Measurements from ENCODE around the gene COL10A1. TPM values are rescaled to one million over a fixed set of nuclear protein-coding genes. Genes with fewer than 3 reads are reported as not detected.

The COL10A1 gene
- total RNA-seq, 1 experiment from 2014 or later: not detected

- Histone ChIP-seq H2BK15ac (ENCODE audit: low read depth, low read length) (no peak overlapping the region), H2BK120ac (ENCODE audit: low read depth, low read length, poor library complexity, severe bottlenecking) (no peak overlapping the region), H3T11ph (ENCODE audit: low read length) (no peak overlapping the region), H4K91ac (ENCODE audit: insufficient read length, low read depth, low read length) (no peak overlapping the region), H2BK12ac (ENCODE audit: insufficient read length, low read depth, low read length) (no peak overlapping the region), H4K20me1 (ENCODE audit: control insufficient read depth, insufficient read depth, insufficient read length) (no peaks in the 10 kb centered on the region), H3K23me2 (ENCODE audit: insufficient read length, low read depth, low read length, poor library complexity, severe bottlenecking) (no peaks in the 10 kb centered on the region), H3K27ac (ENCODE audit: insufficient read length, low read depth, low read length) (no peak overlapping the region), H4K5ac (ENCODE audit: insufficient read length, low read depth, low read length) (no peak overlapping the region), H3K4me1 (ENCODE audit: insufficient read depth, low read length) (peaks cover 2% of the 10 kb centered on the region; the same call in 1 of the 2 replicates), H3K4ac (ENCODE audit: low read depth, low read length) (no peak overlapping the region), H3K56ac (ENCODE audit: insufficient read length, low read depth, low read length) (no peak overlapping the region), H2BK5ac (ENCODE audit: insufficient read length, low read length) (no peak overlapping the region), H3K27me3 (ENCODE audit: insufficient read depth, low read length) (no peaks in the 10 kb centered on the region), H4K8ac (replicated peaks; ENCODE audit: insufficient read length, low read depth, low read length) (no peak overlapping the region), H2AFZ (ENCODE audit: low read length) (no peak overlapping the region), H2BK20ac (ENCODE audit: low read depth, low read length, poor library complexity, severe bottlenecking) (no peak overlapping the region), H3K79me1 (ENCODE audit: insufficient read depth, low read depth, low read length, poor library complexity, severe bottlenecking) (no peaks in the 10 kb centered on the region), H3K9me3 (ENCODE audit: control insufficient read depth, low read depth, low read length) (no peaks in the 10 kb centered on the region), H2AK5ac (ENCODE audit: insufficient read length, low read length) (no peak overlapping the region), H3K23ac (ENCODE audit: insufficient read length, low read depth, low read length) (no peak overlapping the region), H3K79me2 (ENCODE audit: insufficient read depth, low read length) (no peaks in the 10 kb centered on the region), H3K9ac (ENCODE audit: extremely low read depth, insufficient read length, low read length) (no peak overlapping the region), H3K14ac (ENCODE audit: insufficient read depth, low read length) (no peak overlapping the region), H3K18ac (ENCODE audit: insufficient read length, low read depth, low read length) (no peak overlapping the region), H3K4me2 (ENCODE audit: insufficient read depth, insufficient read length, low read length) (no peak overlapping the region)
- H3K9me3 Mint-ChIP-seq: no peaks in the 10 kb centered on the region
- H3K4me3 Mint-ChIP-seq: no peak overlapping the region
- no peak for DNase-seq
- H3K27me3 Mint-ChIP-seq (ENCODE audit: low read depth): no peaks in the 10 kb centered on the region
- no peak for TF ChIP-seq CTCF (conservative IDR thresholded peaks at IDR 0.05)
- no peak overlapping the region for H3K27ac Mint-ChIP-seq
- peaks cover 18 to 22% of the 10 kb centered on the region in 2 experiments for H3K4me1 Mint-ChIP-seq
- H3K36me3 Mint-ChIP-seq (ENCODE audit: insufficient read depth in 1 of 3, low read depth in 3 of 3): peaks cover 0 to 5% (median 0%) of the 10 kb centered on the region in 3 experiments; a peak in 2 of 7 replicates
- WGBS (ENCODE audit: extremely low coverage, insufficient read length, low lambda C conversion rate): no CpG with 5 or more reads among the region's 1 CpG
Measured at GRCh38 chr6:116136373-116136772, 10.4 kb upstream of the COL10A1 start.
